GM12878 (cell line): ENCODE results near the gene PTPN13. TPM values are rescaled to one million over a fixed set of nuclear protein-coding genes. Genes with fewer than 3 reads are reported as not detected.

Experiments
- ATF2 ChIP-seq: IDR thresholded peaks from 2 replicates; pipeline ENCODE4 v1.6.1; 2012; ENCODE audit warnings: low read length, inconsistent platforms
- ATF7 ChIP-seq: fragments of 450-650 bp; IDR thresholded peaks from 2 replicates; pipeline ENCODE4 v1.6.1; 2016; ENCODE audit warnings: low read depth, mild to moderate bottlenecking
- BMI1 ChIP-seq: fragments of 450-650 bp; IDR thresholded peaks from 2 replicates; pipeline ENCODE4 v1.6.1; 2016; ENCODE audit warnings: mild to moderate bottlenecking, moderate library complexity, borderline replicate concordance
- CBX5 ChIP-seq: sonication (generic); IDR thresholded peaks from 2 replicates; pipeline ENCODE4 v1.6.1; 2016; ENCODE audit warnings: low read depth, moderate library complexity, mild to moderate bottlenecking, inconsistent platforms
- EGR1 ChIP-seq, 2 experiments: IDR thresholded peaks; 1 replicate in 1 of 2; 2 replicates in 1 of 2; pipeline ENCODE4 v1.6.1; 2011 to 2012; ENCODE audit warnings: low read depth in 2 of 2, low read length in 2 of 2, borderline replicate concordance in 1 of 2, mild to moderate bottlenecking in 1 of 2, moderate library complexity in 1 of 2
- EP300 ChIP-seq, 2 experiments: fragments of 150-350 bp in 1 of 2; IDR thresholded peaks; 2 replicates each; pipeline ENCODE4 v1.6.1; 2011 to 2012; ENCODE audit warnings: low read depth in 2 of 2, low read length in 2 of 2, borderline replicate concordance in 1 of 2, improper control_type of control experiment in 1 of 2, inconsistent platforms in 1 of 2; ENCODE audit not compliant: control insufficient read depth in 1 of 2
- FOXK2 ChIP-seq: fragments of 450-650 bp; IDR thresholded peaks from 2 replicates; pipeline ENCODE4 v1.6.1; 2017; ENCODE audit warnings: mild to moderate bottlenecking, moderate library complexity
- GABPA ChIP-seq: IDR thresholded peaks from 2 replicates; pipeline ENCODE4 v1.6.1; 2014; ENCODE audit warnings: antibody characterized with exemption, low read depth, mild to moderate bottlenecking, inconsistent platforms
- GATAD2B ChIP-seq: fragments of 450-650 bp; conservative IDR thresholded peaks from 2 replicates; pipeline ENCODE4 v1.6.1; 2017; ENCODE audit warnings: low read depth, mild to moderate bottlenecking, moderate library complexity
- IRF4 ChIP-seq: IDR thresholded peaks from 2 replicates; pipeline ENCODE4 v1.6.1; 2011; ENCODE audit warnings: low read depth, low read length
- NFXL1 ChIP-seq: fragments of 450-650 bp; IDR thresholded peaks from 2 replicates; pipeline ENCODE4 v1.6.1; 2017; ENCODE audit warnings: antibody characterized with exemption, mild to moderate bottlenecking, borderline replicate concordance
- NRF1 ChIP-seq: conservative IDR thresholded peaks from 2 replicates; pipeline ENCODE4 v1.6.1; 2011; ENCODE audit warnings: mild to moderate bottlenecking, low read depth, low read length, improper control_type of control experiment
- PKNOX1 ChIP-seq: fragments of 450-650 bp; IDR thresholded peaks from 2 replicates; pipeline ENCODE4 v1.6.1; 2016; ENCODE audit warnings: mild to moderate bottlenecking
- RELA ChIP-seq: fragments of 450-650 bp; IDR thresholded peaks from 2 replicates; pipeline ENCODE4 v1.8.0; 2014; ENCODE audit warnings: borderline replicate concordance; ENCODE audit not compliant: partially characterized antibody
- TCF12 ChIP-seq: IDR thresholded peaks from 2 replicates; pipeline ENCODE4 v1.6.1; 2011; ENCODE audit warnings: low read depth, mild to moderate bottlenecking, low read length
- USF1 ChIP-seq: IDR thresholded peaks from 2 replicates; pipeline ENCODE4 v1.6.1; 2011; ENCODE audit warnings: borderline replicate concordance, low read depth, mild to moderate bottlenecking, moderate library complexity, mixed read lengths, low read length; ENCODE audit not compliant: insufficient read depth; ENCODE audit errors: extremely low read length
- ZBTB11 ChIP-seq: fragments of 450-650 bp; formaldehyde crosslinking; IDR thresholded peaks from 2 replicates; pipeline ENCODE4 v1.5.0; 2022; ENCODE audit warnings: mild to moderate bottlenecking, missing genetic modification characterization
- ZBTB33 ChIP-seq: fragments of 450-650 bp; IDR thresholded peaks from 2 replicates; pipeline ENCODE4 v1.6.1; 2017; ENCODE audit warnings: mild to moderate bottlenecking
- ZNF274 ChIP-seq: IDR thresholded peaks from one replicate; pipeline ENCODE4 v1.8.0; 2011; ENCODE audit not compliant: insufficient read length, insufficient read depth
- polyA plus RNA-seq, 11 experiments: library from polyadenylated mRNA; depleted of rRNA in 4 of 11; unstranded in 6 of 11; stranded (reverse) in 5 of 11; fragments of >200 nt; fragmentation: Nextera tagmentation in 4 of 11; fragmentation: Illumina TruSeq in 1 of 11; extraction: Ambion mirVana in 4 of 11; extraction: Trizol in 1 of 11; gene quantifications; 1 replicate in 1 of 11; 2 replicates in 10 of 11; pipeline versions ENCODE4 v1.2.1 to v1.2.3, GENCODE V29; 2011 to 2016; ENCODE audit warnings: inconsistent platforms in 2 of 11, missing spikeins in 2 of 11, low read depth in 1 of 11
- total RNA-seq, 4 experiments: library from RNA; depleted of rRNA in 3 of 4; stranded (reverse); fragments of >200 nt in 3 of 4; fragmentation: Illumina TruSeq in 1 of 4; extraction: Trizol in 1 of 4; gene quantifications; 2 replicates each; pipeline versions ENCODE4 v1.2.1 to v1.2.3, GENCODE V29; 2013 to 2021

Gene PTPN13
- total and polyA plus RNA-seq, 10 of the 15 experiments (the other 5 are each of a cell fraction or from before 2014, with no cell fraction given) = 8.5 to 69.4 (median 33.9) TPM

- TF ChIP-seq EP300 (IDR thresholded peaks at IDR 0.05; ENCODE audit: borderline replicate concordance in 1 of 2, control insufficient read depth in 1 of 2, low read depth in 2 of 2, low read length in 2 of 2) = no peak
- TF ChIP-seq GABPA = no peak
- no peak for TF ChIP-seq NFXL1
- TF ChIP-seq ATF7 = no peak
- no peak for TF ChIP-seq CBX5
- no peak for TF ChIP-seq FOXK2
- TF ChIP-seq GATAD2B = no peak
- TF ChIP-seq ZBTB11 (CRISPR knock-in tag) = no peak
- TF ChIP-seq BMI1 = no peak
- TF ChIP-seq ZNF274 = no peak
- TF ChIP-seq EGR1 (IDR thresholded peaks at IDR 0.05; ENCODE audit: borderline replicate concordance in 1 of 2, low read depth in 2 of 2, low read length in 2 of 2) = no peak
- 0 out of 2 replicates have a peak, but pooled peaks have one; percentile 25 for TF ChIP-seq IRF4
- TF ChIP-seq RELA = no peak
- no peak for TF ChIP-seq NRF1
- 0 out of 2 replicates have a peak, but pooled peaks have one; percentile 12 for TF ChIP-seq TCF12
- TF ChIP-seq USF1 = no peak
- 0 out of 2 replicates have a peak, but pooled peaks have one; percentile 3 for TF ChIP-seq PKNOX1
- TF ChIP-seq ATF2 = no peak
- TF ChIP-seq ZBTB33 = no peak
These were observed 677 bp downstream of the PTPN13 start (continued) for GRCh38 chr4:86594559-86595425.
